ENCODE results near the gene IP6K2.

Gene IP6K2

GRCh38 chr3:48707157-48707556, 9.9 kb downstream of the IP6K2 start:
- Histone ChIP-seq H3K9ac (ENCODE audit: low read depth in 1 of 2, low read length in 2 of 2) (no peak overlapping the region), H3K27ac (ENCODE audit: low read depth, low read length) (no peak overlapping the region), H3K27me3 (ENCODE audit: control insufficient read depth in 1 of 2, insufficient read depth in 2 of 2, low read length in 2 of 2) (no peaks in the 10 kb centered on the region), H3K4me1 (ENCODE audit: control insufficient read depth in 1 of 2, insufficient read depth in 2 of 2, low read length in 2 of 2) (peaks cover 11 to 12% of the 10 kb centered on the region in 2 donors), H3K4me3 (ENCODE audit: low read depth in 1 of 2, low read length in 2 of 2) (no peak overlapping the region), H3K36me3 (ENCODE audit: control insufficient read depth in 1 of 2, insufficient read depth in 2 of 2, low read length in 2 of 2) (peaks cover 8 to 55% of the 10 kb centered on the region in 2 donors), H3K9me3 (ENCODE audit: control insufficient read depth in 1 of 2, low read length in 2 of 2) (no peaks in the 10 kb centered on the region)

GRCh38 chr3:48702320-48702920, 14.6 kb downstream of the IP6K2 start:
- Histone ChIP-seq H3K9ac (ENCODE audit: low read depth in 1 of 2, low read length in 2 of 2) (no peak overlapping the region), H3K27me3 (ENCODE audit: control insufficient read depth in 1 of 2, insufficient read depth in 2 of 2, low read length in 2 of 2) (no peaks in the 10 kb centered on the region), H3K4me1 (ENCODE audit: control insufficient read depth in 1 of 2, insufficient read depth in 2 of 2, low read length in 2 of 2) (no peaks in the 10 kb centered on the region), H3K36me3 (ENCODE audit: control insufficient read depth in 1 of 2, insufficient read depth in 2 of 2, low read length in 2 of 2) (peaks cover 11 to 42% of the 10 kb centered on the region in 2 donors), H3K27ac (ENCODE audit: low read depth, low read length) (no peak overlapping the region), H3K9me3 (ENCODE audit: control insufficient read depth in 1 of 2, low read length in 2 of 2) (no peaks in the 10 kb centered on the region), H3K4me3 (ENCODE audit: low read depth in 1 of 2, low read length in 2 of 2) (no peak overlapping the region)

DNA sequence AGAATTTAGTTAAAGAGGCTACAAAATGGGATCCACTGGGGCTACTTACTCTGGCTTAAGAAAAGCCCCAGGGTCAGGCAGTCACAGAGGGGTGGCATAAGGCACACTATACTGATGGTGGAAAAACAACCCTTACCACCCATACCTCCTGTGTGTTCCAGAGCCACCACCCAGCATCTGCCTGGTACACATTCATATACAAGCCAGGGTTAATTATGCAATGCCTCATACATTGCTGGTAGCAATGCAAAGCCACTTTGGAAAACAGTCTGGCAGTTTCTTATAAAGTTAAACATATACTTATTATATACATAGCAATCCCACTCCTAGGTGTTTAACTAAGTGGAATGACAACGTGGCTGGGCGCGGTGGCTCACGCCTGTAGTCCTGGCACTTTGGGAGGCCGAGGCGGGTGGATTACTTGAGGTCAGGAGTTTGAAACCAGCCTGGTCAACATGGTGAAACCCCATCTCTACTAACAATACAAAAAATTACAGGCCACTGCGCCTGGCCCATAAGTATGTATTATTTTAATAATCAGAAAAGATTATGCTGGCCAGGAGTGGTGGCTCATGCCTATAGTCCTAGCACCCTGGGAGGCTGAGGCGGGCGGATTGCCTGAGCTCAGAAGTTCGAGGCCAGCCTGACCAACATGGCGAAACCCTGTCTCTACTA, 16.2 kb downstream of the IP6K2 start:
- no peaks in the 10 kb centered on the region for H3K27me3 ChIP-seq (ENCODE audit: control insufficient read depth in 1 of 2, insufficient read depth in 2 of 2, low read length in 2 of 2)
- peaks cover 7 to 39% of the 10 kb centered on the region in 2 donors for H3K36me3 ChIP-seq (ENCODE audit: control insufficient read depth in 1 of 2, insufficient read depth in 2 of 2, low read length in 2 of 2)
- peaks cover 0 to 6% of the 10 kb centered on the region in 2 donors for H3K4me1 ChIP-seq (ENCODE audit: control insufficient read depth in 1 of 2, insufficient read depth in 2 of 2, low read length in 2 of 2)
- no peak overlapping the region for H3K27ac ChIP-seq (ENCODE audit: low read depth, low read length)
- H3K9me3 ChIP-seq (ENCODE audit: control insufficient read depth in 1 of 2, low read length in 2 of 2), result no peaks in the 10 kb centered on the region
- H3K4me3 ChIP-seq (ENCODE audit: low read depth in 1 of 2, low read length in 2 of 2), result no peak overlapping the region
- H3K9ac ChIP-seq (ENCODE audit: low read depth in 1 of 2, low read length in 2 of 2), result no peak overlapping the region

DNA sequence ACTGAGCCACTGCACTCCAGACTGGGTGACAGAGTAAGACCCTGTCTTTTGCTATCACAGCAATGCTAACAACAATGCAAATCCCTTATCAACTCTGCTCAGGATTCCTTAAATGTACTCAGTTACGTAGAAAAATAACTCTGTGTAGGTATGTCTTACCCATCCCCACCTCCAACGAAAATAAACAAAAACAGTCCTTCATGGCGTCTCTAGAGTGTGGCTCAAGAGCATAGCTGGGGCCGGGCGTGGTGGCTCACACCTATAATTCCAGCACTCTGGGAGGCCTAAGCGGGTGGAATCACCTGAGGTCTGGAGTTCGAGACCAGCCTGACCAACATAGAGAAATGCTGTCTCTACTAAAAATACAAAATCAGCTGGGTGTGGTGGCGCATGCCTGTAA, 18.1 kb downstream of the IP6K2 start:
- peaks cover 5 to 12% of the 10 kb centered on the region in 2 donors for H3K4me1 ChIP-seq (ENCODE audit: control insufficient read depth in 1 of 2, insufficient read depth in 2 of 2, low read length in 2 of 2)
- no peak overlapping the region for H3K27ac ChIP-seq (ENCODE audit: low read depth, low read length)
- H3K9me3 ChIP-seq (ENCODE audit: control insufficient read depth in 1 of 2, low read length in 2 of 2), result no peaks in the 10 kb centered on the region
- no peak overlapping the region for H3K9ac ChIP-seq (ENCODE audit: low read depth in 1 of 2, low read length in 2 of 2)
- H3K27me3 ChIP-seq (ENCODE audit: control insufficient read depth in 1 of 2, insufficient read depth in 2 of 2, low read length in 2 of 2), result no peaks in the 10 kb centered on the region
- no peak overlapping the region for H3K4me3 ChIP-seq (ENCODE audit: low read depth in 1 of 2, low read length in 2 of 2)
- peaks cover 14 to 50% of the 10 kb centered on the region in 2 donors for H3K36me3 ChIP-seq (ENCODE audit: control insufficient read depth in 1 of 2, insufficient read depth in 2 of 2, low read length in 2 of 2)

GRCh38 chr3:48697952-48698351, 19.1 kb downstream of the IP6K2 start:
- Histone ChIP-seq H3K9me3 (ENCODE audit: control insufficient read depth in 1 of 2, low read length in 2 of 2) (no peaks in the 10 kb centered on the region), H3K36me3 (ENCODE audit: control insufficient read depth in 1 of 2, insufficient read depth in 2 of 2, low read length in 2 of 2) (peaks cover 18 to 59% of the 10 kb centered on the region in 2 donors), H3K27me3 (ENCODE audit: control insufficient read depth in 1 of 2, insufficient read depth in 2 of 2, low read length in 2 of 2) (no peaks in the 10 kb centered on the region), H3K4me3 (ENCODE audit: low read depth in 1 of 2, low read length in 2 of 2) (no peak overlapping the region), H3K4me1 (ENCODE audit: control insufficient read depth in 1 of 2, insufficient read depth in 2 of 2, low read length in 2 of 2) (peaks cover 5 to 12% of the 10 kb centered on the region in 2 donors), H3K9ac (ENCODE audit: low read depth in 1 of 2, low read length in 2 of 2) (no peak overlapping the region), H3K27ac (ENCODE audit: low read depth, low read length) (no peak overlapping the region)

DNA sequence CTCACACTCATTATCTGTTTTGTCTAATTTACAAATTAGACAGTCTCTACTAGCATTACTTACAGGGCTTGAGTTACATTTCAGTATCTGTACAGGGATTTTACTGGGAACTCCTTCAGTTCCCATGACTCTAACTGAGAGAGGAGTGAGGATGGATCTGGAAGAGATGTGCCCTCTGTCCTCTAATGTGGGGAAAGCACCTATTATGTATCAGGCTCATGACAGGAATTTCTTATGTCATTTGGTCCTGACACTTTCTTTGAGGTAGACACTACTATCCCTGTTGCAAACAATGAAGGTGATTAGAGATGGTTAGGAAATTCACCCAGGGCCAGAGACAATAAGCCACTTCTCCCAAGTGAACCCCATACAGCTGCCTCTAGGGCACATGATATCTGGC, 20.4 kb downstream of the IP6K2 start:
- Histone ChIP-seq H3K27ac (ENCODE audit: low read depth, low read length) (no peak overlapping the region), H3K9me3 (ENCODE audit: control insufficient read depth in 1 of 2, low read length in 2 of 2) (no peaks in the 10 kb centered on the region), H3K36me3 (ENCODE audit: control insufficient read depth in 1 of 2, insufficient read depth in 2 of 2, low read length in 2 of 2) (peaks cover 29 to 67% of the 10 kb centered on the region in 2 donors), H3K4me1 (ENCODE audit: control insufficient read depth in 1 of 2, insufficient read depth in 2 of 2, low read length in 2 of 2) (peaks cover 5 to 12% of the 10 kb centered on the region in 2 donors), H3K9ac (ENCODE audit: low read depth in 1 of 2, low read length in 2 of 2) (no peak overlapping the region), H3K27me3 (ENCODE audit: control insufficient read depth in 1 of 2, insufficient read depth in 2 of 2, low read length in 2 of 2) (no peaks in the 10 kb centered on the region), H3K4me3 (ENCODE audit: low read depth in 1 of 2, low read length in 2 of 2) (no peak overlapping the region)

DNA sequence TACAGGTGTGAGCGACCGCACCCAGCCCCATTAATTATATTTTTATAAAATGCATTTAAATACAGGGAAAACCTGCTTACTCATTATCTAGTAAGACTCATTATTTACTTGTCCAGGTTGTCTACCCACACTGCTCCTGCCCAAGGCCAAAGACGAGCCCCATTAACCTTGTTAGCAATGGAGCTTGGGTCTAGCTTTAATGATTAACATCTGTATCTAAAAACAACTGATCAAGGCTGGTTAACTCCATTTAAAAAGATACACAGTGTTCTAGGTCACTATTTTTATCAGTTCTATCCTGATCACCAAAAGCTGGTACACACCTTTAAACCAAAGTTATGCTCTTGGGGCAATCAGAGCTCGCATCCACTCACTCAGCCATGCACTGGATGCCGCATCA, 20.9 kb downstream of the IP6K2 start:
- no peaks in the 10 kb centered on the region for H3K27me3 ChIP-seq (ENCODE audit: control insufficient read depth in 1 of 2, insufficient read depth in 2 of 2, low read length in 2 of 2)
- H3K36me3 ChIP-seq (ENCODE audit: control insufficient read depth in 1 of 2, insufficient read depth in 2 of 2, low read length in 2 of 2), result peaks cover 29 to 70% of the 10 kb centered on the region in 2 donors
- no peak overlapping the region for H3K27ac ChIP-seq (ENCODE audit: low read depth, low read length)
- H3K4me1 ChIP-seq (ENCODE audit: control insufficient read depth in 1 of 2, insufficient read depth in 2 of 2, low read length in 2 of 2), result peaks cover 5 to 12% of the 10 kb centered on the region in 2 donors
- H3K4me3 ChIP-seq (ENCODE audit: low read depth in 1 of 2, low read length in 2 of 2), result no peak overlapping the region
- H3K9ac ChIP-seq (ENCODE audit: low read depth in 1 of 2, low read length in 2 of 2), result no peak overlapping the region
- H3K9me3 ChIP-seq (ENCODE audit: control insufficient read depth in 1 of 2, low read length in 2 of 2), result no peaks in the 10 kb centered on the region

DNA sequence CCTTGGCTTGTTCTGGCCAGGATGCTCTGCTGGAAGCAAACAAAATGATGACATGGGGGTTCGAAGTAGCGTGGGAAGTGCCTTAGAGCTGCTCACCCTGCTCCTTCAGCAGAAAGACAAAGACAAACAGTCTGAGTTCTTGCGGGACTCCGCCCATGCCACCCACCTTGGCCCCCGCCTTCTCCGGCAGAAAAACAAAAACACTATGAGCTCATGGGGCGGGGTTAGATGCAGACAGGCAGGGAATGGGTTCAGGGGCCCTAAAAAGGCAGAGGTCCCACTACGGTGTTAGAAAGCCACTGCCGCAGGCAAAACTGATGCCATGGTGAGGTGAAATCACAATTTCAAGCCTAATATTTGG, 21.6 kb downstream of the IP6K2 start:
- Histone ChIP-seq H3K36me3 (ENCODE audit: control insufficient read depth in 1 of 2, insufficient read depth in 2 of 2, low read length in 2 of 2) (peaks cover 33 to 75% of the 10 kb centered on the region in 2 donors), H3K9me3 (ENCODE audit: control insufficient read depth in 1 of 2, low read length in 2 of 2) (no peaks in the 10 kb centered on the region), H3K27ac (ENCODE audit: low read depth, low read length) (peak overlapping the region; percentile 61), H3K4me1 (ENCODE audit: control insufficient read depth in 1 of 2, insufficient read depth in 2 of 2, low read length in 2 of 2) (peaks cover 5 to 12% of the 10 kb centered on the region in 2 donors), H3K9ac (ENCODE audit: low read depth in 1 of 2, low read length in 2 of 2) (no peak overlapping the region), H3K4me3 (ENCODE audit: low read depth in 1 of 2, low read length in 2 of 2) (peak overlapping the region in 1 of 2 donors; percentile 37), H3K27me3 (ENCODE audit: control insufficient read depth in 1 of 2, insufficient read depth in 2 of 2, low read length in 2 of 2) (no peaks in the 10 kb centered on the region)

DNA sequence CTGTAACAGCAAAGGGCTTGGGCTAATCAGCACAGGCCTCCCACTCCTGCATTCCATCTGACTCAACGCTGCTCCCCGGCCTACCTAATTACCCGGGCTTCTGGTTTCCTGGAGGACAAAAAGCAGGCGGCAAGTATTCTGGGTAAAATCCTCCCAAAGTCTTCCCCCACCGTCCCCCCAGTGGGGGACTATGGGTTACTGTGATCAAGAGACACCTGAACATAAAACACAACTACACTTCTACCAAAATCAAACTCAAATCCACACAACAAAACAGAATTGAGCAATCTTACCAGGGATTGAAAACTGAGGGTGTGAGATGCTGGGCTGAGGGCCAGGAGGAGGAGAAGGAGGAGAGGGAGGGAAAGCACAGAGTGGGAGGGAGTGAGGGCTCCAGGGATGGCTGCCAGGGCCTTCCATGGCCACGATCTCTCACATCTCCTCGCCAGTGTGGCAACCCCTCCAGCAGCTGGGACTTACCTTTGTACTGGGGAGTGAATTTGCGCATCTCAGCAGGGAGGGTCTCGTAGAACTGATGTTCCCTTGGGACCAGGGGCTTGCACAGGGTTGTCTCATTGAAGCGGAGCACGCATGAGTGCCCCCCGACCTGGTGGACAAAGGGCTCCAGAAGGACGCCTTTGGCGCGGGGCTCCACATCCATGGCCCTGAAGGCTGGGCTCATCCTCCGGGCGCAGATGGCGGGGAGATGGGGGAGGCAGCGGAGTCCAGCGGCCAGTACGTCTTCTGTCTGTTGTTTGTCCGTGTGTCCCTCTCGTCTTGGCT, 22.2 kb downstream of the IP6K2 start:
- peaks cover 5 to 12% of the 10 kb centered on the region in 2 donors for H3K4me1 ChIP-seq (ENCODE audit: control insufficient read depth in 1 of 2, insufficient read depth in 2 of 2, low read length in 2 of 2)
- no peak overlapping the region for H3K9ac ChIP-seq (ENCODE audit: low read depth in 1 of 2, low read length in 2 of 2)
- peak overlapping the region in 1 of 2 donors; percentile 37 for H3K4me3 ChIP-seq (ENCODE audit: low read depth in 1 of 2, low read length in 2 of 2)
- no peaks in the 10 kb centered on the region for H3K27me3 ChIP-seq (ENCODE audit: control insufficient read depth in 1 of 2, insufficient read depth in 2 of 2, low read length in 2 of 2)
- H3K36me3 ChIP-seq (ENCODE audit: control insufficient read depth in 1 of 2, insufficient read depth in 2 of 2, low read length in 2 of 2), result peaks cover 38 to 77% of the 10 kb centered on the region in 2 donors
- H3K27ac ChIP-seq (ENCODE audit: low read depth, low read length), result peak overlapping the region; percentile 61
- H3K9me3 ChIP-seq (ENCODE audit: control insufficient read depth in 1 of 2, low read length in 2 of 2), result no peaks in the 10 kb centered on the region

GRCh38 chr3:48693826-48694225, 23.2 kb downstream of the IP6K2 start:
- H3K9me3 ChIP-seq (ENCODE audit: control insufficient read depth in 1 of 2, low read length in 2 of 2), result no peaks in the 10 kb centered on the region
- peaks cover 5 to 12% of the 10 kb centered on the region in 2 donors for H3K4me1 ChIP-seq (ENCODE audit: control insufficient read depth in 1 of 2, insufficient read depth in 2 of 2, low read length in 2 of 2)
- no peak overlapping the region for H3K9ac ChIP-seq (ENCODE audit: low read depth in 1 of 2, low read length in 2 of 2)
- H3K27ac ChIP-seq (ENCODE audit: low read depth, low read length), result no peak overlapping the region
- H3K4me3 ChIP-seq (ENCODE audit: low read depth in 1 of 2, low read length in 2 of 2), result no peak overlapping the region
- H3K27me3 ChIP-seq (ENCODE audit: control insufficient read depth in 1 of 2, insufficient read depth in 2 of 2, low read length in 2 of 2), result no peaks in the 10 kb centered on the region
- H3K36me3 ChIP-seq (ENCODE audit: control insufficient read depth in 1 of 2, insufficient read depth in 2 of 2, low read length in 2 of 2), result peaks cover 36 to 77% of the 10 kb centered on the region in 2 donors
